GM23338 (cell line): ENCODE data around the gene NFE2L3. TPM values are rescaled to one million over a fixed set of nuclear protein-coding genes. Genes with fewer than 3 reads are reported as not detected.

ENCODE experiments used
- ATAC-seq: fragments of 200-7000 bp; cut with Tn5 transposase; 3 replicates; pipeline ENCODE4 v1.9.1; 2020
- DNase-seq: peaks from one replicate; pipeline ENCODE4 v3.0.0-alpha.2; 2015; ENCODE audit warnings: low spot score
- H2AFZ ChIP-seq: fragments of 200-600 bp; sonication (generic); 2 replicates; pipeline ENCODE4 v1.8.0; 2016; ENCODE audit warnings: antibody characterized with exemption, mild to moderate bottlenecking, moderate library complexity
- H3F3A ChIP-seq: fragments of 200-600 bp; sonication (generic); replicated peaks from 2 replicates; pipeline ENCODE4 v1.8.0; 2017; ENCODE audit warnings: antibody characterized with exemption, mixed run types, low read depth
- H3K27ac ChIP-seq: fragments of 200-600 bp; sonication (generic); 2 replicates; pipeline ENCODE4 v1.6.1; 2016; ENCODE audit warnings: low read depth
- H3K27me3 ChIP-seq: fragments of 200-600 bp; sonication (generic); 2 replicates; pipeline ENCODE4 v1.8.0; 2016; ENCODE audit warnings: mild to moderate bottlenecking, mixed run types, moderate library complexity; ENCODE audit not compliant: insufficient read depth
- H3K36me3 ChIP-seq: fragments of 200-600 bp; sonication (generic); 2 replicates; pipeline ENCODE4 v1.8.0; 2016; ENCODE audit warnings: mild to moderate bottlenecking; ENCODE audit not compliant: insufficient read depth
- H3K4me1 ChIP-seq: fragments of 200-600 bp; sonication (generic); 2 replicates; pipeline ENCODE4 v1.8.0; 2016; ENCODE audit warnings: mild to moderate bottlenecking, moderate library complexity; ENCODE audit not compliant: insufficient read depth
- H3K4me2 ChIP-seq: fragments of 200-600 bp; sonication (generic); 2 replicates; pipeline ENCODE4 v1.7.1; 2017; ENCODE audit warnings: mixed run types
- H3K4me3 ChIP-seq: fragments of 200-600 bp; sonication (generic); 2 replicates; pipeline ENCODE4 v1.6.1; 2016; ENCODE audit warnings: mixed run types
- H3K79me2 ChIP-seq: fragments of 200-600 bp; sonication (generic); replicated peaks from 2 replicates; pipeline ENCODE4 v1.8.0; 2017; ENCODE audit warnings: mild to moderate bottlenecking; ENCODE audit not compliant: insufficient read depth
- H3K9me2 ChIP-seq: fragments of 200-600 bp; sonication (generic); 2 replicates; pipeline ENCODE4 v1.8.0; 2017; ENCODE audit not compliant: insufficient read depth
- H4K20me1 ChIP-seq: fragments of 200-600 bp; sonication (generic); replicated peaks from 2 replicates; pipeline ENCODE4 v1.8.0; 2017; ENCODE audit warnings: mild to moderate bottlenecking; ENCODE audit not compliant: insufficient read depth
- H3K27ac Mint-ChIP-seq: 2 replicates; pipeline ENCODE4 v1.8.0; 2020; ENCODE audit warnings: inconsistent platforms, mild to moderate bottlenecking, moderate library complexity, mixed read lengths
- H3K27me3 Mint-ChIP-seq: 3 replicates; pipeline ENCODE4 v1.8.0; 2022; ENCODE audit warnings: low read depth, mild to moderate bottlenecking, moderate library complexity, mixed read lengths, inconsistent platforms; ENCODE audit not compliant: insufficient read depth, poor library complexity
- H3K36me3 Mint-ChIP-seq: 3 replicates; pipeline ENCODE4 v1.8.0; 2021; ENCODE audit warnings: low read depth, mild to moderate bottlenecking, inconsistent platforms, moderate library complexity, mixed read lengths
- H3K4me1 Mint-ChIP-seq: 3 replicates; pipeline ENCODE4 v1.8.0; 2020; ENCODE audit warnings: mild to moderate bottlenecking, inconsistent platforms, mixed read lengths
- H3K4me3 Mint-ChIP-seq: 3 replicates; pipeline ENCODE4 v1.8.0; 2021; ENCODE audit warnings: moderate library complexity, mild to moderate bottlenecking, inconsistent platforms, mixed read lengths
- H3K9me3 Mint-ChIP-seq: 3 replicates; pipeline ENCODE4 v1.8.0; 2020; ENCODE audit warnings: moderate library complexity, mild to moderate bottlenecking, inconsistent platforms, mixed read lengths
- CREB1 ChIP-seq: fragments of 250-450 bp; sonication (Bioruptor Pico); IDR thresholded peaks from 2 replicates; pipeline ENCODE4 v1.5.0; 2020; ENCODE audit warnings: low read depth, mild to moderate bottlenecking, moderate library complexity
- ETS1 ChIP-seq: IDR thresholded peaks from 2 replicates; pipeline ENCODE4 v1.6.1; 2016; ENCODE audit warnings: antibody characterized with exemption
- EZH2 ChIP-seq: fragments of 200-600 bp; sonication (generic); IDR thresholded peaks from one replicate; pipeline ENCODE4 v1.8.0; 2017; ENCODE audit warnings: antibody characterized with exemption, mild to moderate bottlenecking, low read depth; ENCODE audit not compliant: unreplicated experiment
- EZH2phosphoT487 ChIP-seq: fragments of 200-600 bp; sonication (generic); IDR thresholded peaks from one replicate; pipeline ENCODE4 v1.8.1; 2018; ENCODE audit warnings: antibody characterized with exemption; ENCODE audit not compliant: unreplicated experiment
- NANOG ChIP-seq: IDR thresholded peaks from 2 replicates; pipeline ENCODE4 v1.6.1; 2016; ENCODE audit warnings: antibody characterized with exemption, borderline replicate concordance
- POLR2AphosphoS5 ChIP-seq: IDR thresholded peaks from 2 replicates; pipeline ENCODE4 v1.6.1; 2016; ENCODE audit warnings: antibody characterized with exemption, low read depth
- REST ChIP-seq: IDR thresholded peaks from one replicate; pipeline ENCODE4 v1.6.1; 2018; ENCODE audit warnings: antibody characterized with exemption; ENCODE audit not compliant: unreplicated experiment
- ZNF114 ChIP-seq: fragments of 250-450 bp; sonication (Bioruptor Pico); IDR thresholded peaks from 2 replicates; pipeline ENCODE4 v1.5.0; 2020; ENCODE audit warnings: mild to moderate bottlenecking, moderate library complexity
- ZNF331 ChIP-seq: fragments of 250-450 bp; sonication (Bioruptor Pico); IDR thresholded peaks from 2 replicates; pipeline ENCODE4 v1.5.0; 2020; ENCODE audit warnings: low read depth, mild to moderate bottlenecking, moderate library complexity
- ZNF462 ChIP-seq: fragments of 250-450 bp; sonication (Bioruptor Pico); IDR thresholded peaks from 2 replicates; pipeline ENCODE4 v1.5.0; 2020; ENCODE audit warnings: mild to moderate bottlenecking, moderate library complexity
- polyA plus RNA-seq: library from polyadenylated mRNA; unstranded; fragments of >200 nt; fragmentation: Nextera tagmentation; extraction: Ambion mirVana; gene quantifications from 2 replicates; pipeline ENCODE4 v1.2.1, GENCODE V29; 2016
- total RNA-seq: library from RNA; depleted of rRNA; stranded (reverse); fragments of >200 nt; shearing (Covaris generic); gene quantifications from 2 replicates; pipeline ENCODE4 v1.2.3, GENCODE V29; 2014

The NFE2L3 gene
- total and polyA plus RNA-seq, 2 experiments from 2014 or later = 62.0 to 142 TPM

GRCh38 chr7:26153823-26154783, 2.1 kb downstream of the NFE2L3 start:
- Histone ChIP-seq H3K4me2 (peak overlapping the region; percentile 76), H3K27ac (peak overlapping the region; percentile 97), H3F3A (peaks cover 15% of the 10 kb centered on the region; the same call in 1 of the 2 replicates), H3K9me2 (no peaks in the 10 kb centered on the region), H3K36me3 (no peaks in the 10 kb centered on the region), H3K79me2 (peaks cover 61% of the 10 kb centered on the region), H4K20me1 (peaks cover 26% of the 10 kb centered on the region), H2AFZ (no peak overlapping the region), H3K4me1 (peaks cover 63% of the 10 kb centered on the region), H3K4me3 (peak overlapping the region; percentile 51), H3K27me3 (no peaks in the 10 kb centered on the region)
- Mint-ChIP-seq H3K36me3 (peaks cover 43% of the 10 kb centered on the region), H3K9me3 (peaks cover 3% of the 10 kb centered on the region; the same call in 2 of the 3 replicates), H3K4me3 (peak overlapping the region; percentile 99), H3K27ac (peak overlapping the region; percentile 96), H3K4me1 (peaks cover 62% of the 10 kb centered on the region), H3K27me3 (peaks cover 17% of the 10 kb centered on the region)
- TF ChIP-seq ZNF331 (CRISPR knock-in tag) (no peak), POLR2AphosphoS5 (peak; percentile 44; the same call in 1 of the 2 replicates), REST (no peak), EZH2phosphoT487 (no peak), ZNF114 (CRISPR knock-in tag) (no peak), ETS1 (peak; percentile 73; the same call in 1 of the 2 replicates), EZH2 (no peak), NANOG (peak; percentile 90), CREB1 (peak; percentile 41; the same call in 1 of the 2 replicates), ZNF462 (0 out of 2 replicates have a peak, but pooled peaks have one; percentile 6)
- ATAC-seq (peak; percentile 78), DNase-seq (peak; percentile 93)
